Activated gamma-delta T cell (primary cell): ENCODE data around the gene DPH3.

Experiments
- DNase-seq: peaks from one replicate; lab custom pipeline; 2025; lab: John Stamatoyannopoulos, UW

Gene DPH3

DNA sequence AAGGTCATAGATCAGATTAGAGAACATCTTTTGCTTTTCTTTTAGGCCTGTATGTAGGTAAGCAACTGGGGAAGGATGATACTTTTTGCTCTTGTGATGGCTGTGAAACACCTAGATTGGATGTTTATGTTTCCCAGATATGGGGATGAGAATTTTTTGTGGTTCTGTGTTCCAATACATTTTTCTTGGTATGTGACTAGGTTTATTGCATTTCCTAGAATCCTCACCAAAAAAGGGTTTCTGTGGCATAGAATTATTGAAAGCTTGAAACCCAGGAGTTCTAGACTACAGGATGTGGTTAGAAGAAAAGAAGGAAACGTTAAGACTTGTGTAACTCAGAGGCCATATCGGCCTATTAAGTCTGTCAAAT, 26.1 kb upstream of the DPH3 start:
- no peak for DNase-seq

- DNase-seq: no peak
These were observed 25.5 kb upstream of the DPH3 start for GRCh38 chr3:16290007-16290826.

GRCh38 chr3:16289144-16289889, 24.6 kb upstream of the DPH3 start:
- no peak for DNase-seq

DNA sequence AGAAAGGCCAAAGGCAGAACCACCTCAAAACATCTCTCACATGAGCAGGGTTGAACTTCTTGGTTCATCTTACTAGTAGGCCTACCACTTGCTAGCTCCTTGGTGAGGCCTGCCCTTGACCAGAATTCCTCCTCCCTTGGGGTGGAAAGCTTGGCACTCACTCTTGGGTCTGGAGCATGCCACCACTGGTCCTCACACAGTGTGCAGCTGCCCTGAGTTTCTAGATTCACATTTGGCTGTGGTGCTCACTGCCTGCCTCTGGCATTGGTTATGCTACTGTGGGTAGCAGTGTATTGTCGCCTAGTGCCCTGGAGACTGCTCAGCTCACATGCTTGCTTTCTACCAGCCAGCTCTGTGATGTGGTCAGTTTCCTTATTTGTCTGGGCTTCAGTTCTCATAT, 23.9 kb upstream of the DPH3 start:
- no peak for DNase-seq

DNA sequence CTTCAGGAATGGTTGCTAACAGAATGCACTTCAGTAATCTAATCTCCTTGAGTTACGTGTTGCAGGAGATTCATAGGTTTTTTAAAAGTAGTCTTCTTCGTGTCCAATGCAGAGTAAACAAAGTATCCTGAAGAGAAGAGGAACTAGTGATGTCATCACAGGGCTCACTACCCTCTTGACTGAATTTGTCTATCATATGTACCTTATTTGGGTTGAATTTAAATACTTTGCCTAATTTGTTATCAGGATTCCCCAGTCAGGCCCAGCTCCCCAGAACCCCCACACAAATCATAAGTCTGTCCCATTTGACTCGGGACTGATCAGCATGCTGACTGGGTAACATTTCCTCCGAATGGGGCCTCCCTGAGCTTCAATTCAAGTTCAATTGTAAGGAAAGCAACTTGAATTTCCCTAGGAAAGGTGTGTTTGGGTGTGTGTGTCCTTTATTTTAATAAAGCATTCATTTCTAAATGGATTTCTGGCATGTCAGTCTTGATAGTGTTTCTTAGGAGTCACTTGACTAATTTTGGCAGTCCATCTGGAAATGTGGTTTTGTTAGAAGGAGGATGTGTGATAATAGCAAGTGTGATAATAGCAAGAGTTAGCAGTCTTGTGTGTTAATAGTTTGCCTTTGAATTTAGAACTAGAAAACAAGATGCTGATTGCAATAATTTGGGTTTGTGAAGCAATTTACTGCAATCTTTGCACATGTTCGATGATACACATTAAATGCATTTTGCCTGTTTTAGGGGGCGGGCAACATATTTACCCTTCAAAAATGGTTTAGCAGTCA, 22.2 kb upstream of the DPH3 start:
- no peak for DNase-seq

- DNase-seq: no peak
These were observed 21.4 kb upstream of the DPH3 start for GRCh38 chr3:16286161-16286560.

- DNase-seq: no peak
These were observed 19.9 kb upstream of the DPH3 start for GRCh38 chr3:16284633-16285032.

- no peak for DNase-seq
These were observed 15.9 kb upstream of the DPH3 start for GRCh38 chr3:16280671-16281070.

DNA sequence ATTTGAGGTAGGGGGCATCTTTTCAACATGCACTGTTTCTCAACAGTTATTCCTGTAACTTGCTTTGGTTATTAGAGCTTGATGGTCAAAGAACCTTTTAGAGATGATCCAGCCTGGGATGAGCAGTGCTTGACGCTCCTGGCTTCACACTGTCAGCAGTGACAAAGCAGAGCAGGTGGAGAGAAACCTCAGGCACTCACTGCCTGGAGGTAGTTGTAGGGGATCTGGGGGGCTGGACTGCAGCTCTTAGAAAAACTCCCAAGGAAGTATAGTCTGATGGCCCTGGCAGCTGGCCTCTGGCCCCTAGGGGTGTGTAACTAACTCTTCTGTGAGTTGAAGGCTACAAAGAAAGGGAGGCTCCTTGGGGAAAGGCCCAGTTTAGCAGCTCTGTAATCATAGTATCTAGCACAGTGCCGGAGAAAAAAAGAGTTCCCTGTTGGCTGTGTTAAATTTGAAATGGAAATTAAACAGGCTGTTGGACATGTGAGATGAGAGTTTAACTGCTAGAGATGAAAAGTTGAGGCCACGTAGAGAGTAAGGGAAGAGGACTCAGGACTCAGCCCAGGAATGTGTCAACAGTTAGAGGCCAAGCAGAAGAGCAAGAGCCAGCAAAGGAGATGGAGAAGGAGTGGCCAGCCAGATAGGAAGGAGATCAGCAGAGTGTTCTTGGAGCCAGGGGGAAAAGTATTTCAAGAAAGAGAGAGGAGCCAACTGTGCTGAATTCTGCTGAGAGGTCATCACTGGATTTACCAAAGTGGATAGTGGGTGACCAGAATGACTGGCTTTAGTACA, 14.5 kb upstream of the DPH3 start:
- no peak for DNase-seq

DNA sequence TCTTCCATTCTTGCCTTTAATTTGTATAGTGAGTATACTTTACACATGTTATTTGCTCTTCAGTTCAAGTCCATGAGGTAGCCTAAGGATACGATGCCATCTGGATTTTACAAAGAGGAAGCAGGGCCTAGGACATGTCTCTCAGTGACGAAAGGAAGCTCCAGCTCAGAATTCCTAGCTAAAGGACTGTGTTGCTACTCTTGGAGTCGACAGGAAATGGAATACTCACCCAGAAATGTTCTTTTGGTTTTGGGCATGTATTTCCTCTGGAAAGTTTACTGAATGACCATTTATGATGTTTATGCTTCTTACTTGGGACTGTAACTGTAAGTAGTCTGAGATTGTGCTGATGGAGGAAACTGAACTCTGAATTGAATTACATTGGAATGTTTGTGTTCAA, 12.7 kb upstream of the DPH3 start:
- DNase-seq: no peak

DNA sequence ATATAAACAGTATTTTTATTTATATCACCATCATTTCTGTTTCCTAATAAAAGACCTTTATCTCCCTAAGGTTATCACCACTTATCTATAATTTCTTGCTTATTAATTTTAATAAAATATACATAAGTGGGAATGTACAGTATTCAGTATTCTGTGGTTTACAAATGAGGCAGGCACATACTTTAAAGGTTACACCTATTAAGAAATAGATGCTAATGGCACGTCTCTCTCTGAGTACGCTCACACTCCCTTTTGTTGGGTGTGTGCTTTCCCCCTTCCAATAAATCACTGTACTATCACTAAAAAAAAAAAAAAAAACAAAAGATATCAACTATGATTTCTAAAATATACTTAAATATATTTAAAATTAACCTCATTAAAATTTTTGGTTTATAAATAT, 9.1 kb upstream of the DPH3 start:
- DNase-seq: no peak

DNA sequence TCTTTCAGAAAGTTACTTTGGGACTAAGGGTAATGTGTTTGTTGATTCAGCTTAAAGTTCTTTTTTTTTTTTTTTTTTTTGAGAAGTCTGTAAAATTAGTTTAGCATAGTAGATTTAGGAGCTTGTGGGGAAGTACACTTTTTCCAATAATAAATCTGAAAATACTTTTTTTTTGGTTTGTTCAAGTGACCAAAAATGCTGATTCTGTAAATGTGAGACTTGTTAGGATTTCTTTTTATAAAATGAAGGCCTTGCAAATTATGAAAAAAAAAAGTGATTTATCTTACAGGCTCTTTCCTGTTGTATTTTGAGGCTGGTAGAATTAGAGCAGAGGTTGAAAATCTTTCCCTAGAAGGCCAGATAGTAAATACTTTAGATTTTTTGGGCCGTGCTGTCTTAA, 7.8 kb upstream of the DPH3 start:
- DNase-seq: no peak

DNA sequence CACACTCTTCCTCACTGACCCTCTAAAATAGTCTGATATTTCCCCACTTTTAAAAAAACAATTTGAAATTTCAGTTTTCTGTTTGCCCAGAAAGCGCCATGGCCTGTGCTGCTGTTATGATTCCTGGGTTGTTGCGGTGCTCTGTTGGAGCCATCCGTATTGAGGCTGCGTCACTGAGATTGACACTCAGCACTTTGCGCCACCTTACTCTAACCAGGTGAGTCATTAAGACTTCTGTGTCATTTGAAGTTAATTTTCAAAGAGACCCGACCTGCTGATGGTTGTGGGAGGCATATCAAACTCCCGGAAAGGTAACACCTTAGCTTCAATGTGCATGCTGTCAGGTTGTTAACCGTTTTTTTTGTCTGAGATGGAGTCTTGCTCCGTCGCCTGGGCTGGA, 6.1 kb upstream of the DPH3 start:
- DNase-seq: no peak

DNA sequence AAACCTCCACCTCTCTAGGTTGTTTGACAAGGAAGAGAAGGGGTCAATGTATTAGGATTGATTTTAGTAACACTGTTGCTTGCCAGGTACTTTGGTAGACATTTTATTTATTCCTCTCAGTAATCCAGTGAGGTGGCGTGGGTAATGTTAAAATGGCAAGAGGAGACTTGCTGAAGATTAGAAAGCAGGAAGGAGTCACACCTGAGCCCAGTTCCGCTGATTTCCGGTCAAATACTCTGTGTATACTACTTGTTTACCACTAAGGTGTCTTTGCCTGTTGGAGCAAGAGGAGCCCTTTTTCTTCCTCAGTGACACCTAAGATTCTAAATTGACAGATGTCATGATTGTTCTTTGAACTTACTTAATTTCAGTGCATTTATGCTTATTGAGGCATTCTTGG, 2.0 kb upstream of the DPH3 start:
- DNase-seq: no peak

- DNase-seq: no peak
These were observed 678 bp upstream of the DPH3 start for GRCh38 chr3:16265455-16265786.

DNA sequence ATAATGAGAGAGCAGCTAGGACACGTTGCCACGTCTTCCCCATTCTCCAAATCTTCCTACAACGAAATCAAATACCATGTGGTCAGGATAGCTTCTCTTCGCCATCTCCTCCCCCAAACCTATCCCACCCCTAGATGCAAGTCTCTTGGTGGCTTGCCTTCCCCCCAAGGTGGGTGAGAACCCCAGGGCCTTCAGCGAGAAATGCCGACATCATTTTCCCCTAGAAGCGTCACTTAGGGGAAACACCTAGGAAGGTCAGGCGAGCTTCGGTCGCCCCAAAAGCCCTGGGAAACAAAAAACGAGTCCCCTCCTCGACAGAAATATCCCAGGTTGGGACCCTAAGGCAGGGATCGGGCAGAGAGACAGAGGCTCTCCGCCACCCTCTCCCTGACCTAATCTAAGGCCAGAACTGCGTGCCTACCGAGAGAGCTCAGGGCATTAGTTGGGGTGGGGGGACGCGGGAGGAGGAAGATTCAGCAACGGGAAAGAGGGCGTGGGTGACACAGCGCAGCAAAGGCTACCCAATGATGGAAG, 502 bp downstream of the DPH3 start:
- no peak for DNase-seq

GRCh38 chr3:16262174-16262573, 2.6 kb downstream of the DPH3 start:
- DNase-seq: no peak

DNA sequence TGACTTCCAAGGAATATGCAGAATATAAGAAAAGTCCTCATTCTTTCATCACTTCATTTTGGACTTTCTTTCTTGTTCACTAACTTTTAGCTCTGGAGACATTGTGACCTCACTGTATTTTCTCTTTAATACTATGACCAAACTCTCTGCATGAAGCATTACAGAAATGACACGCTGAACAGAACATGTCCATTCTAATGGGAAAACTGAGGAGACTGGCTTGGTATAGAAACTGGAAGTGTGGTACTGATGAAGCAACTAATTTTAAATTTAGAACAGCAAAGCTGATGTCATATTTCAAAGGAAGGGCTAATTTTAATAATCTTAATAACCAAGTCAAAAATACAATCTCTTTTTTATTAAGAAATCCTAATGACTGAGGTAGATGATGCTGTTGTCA, 4.7 kb downstream of the DPH3 start:
- no peak for DNase-seq

DNA sequence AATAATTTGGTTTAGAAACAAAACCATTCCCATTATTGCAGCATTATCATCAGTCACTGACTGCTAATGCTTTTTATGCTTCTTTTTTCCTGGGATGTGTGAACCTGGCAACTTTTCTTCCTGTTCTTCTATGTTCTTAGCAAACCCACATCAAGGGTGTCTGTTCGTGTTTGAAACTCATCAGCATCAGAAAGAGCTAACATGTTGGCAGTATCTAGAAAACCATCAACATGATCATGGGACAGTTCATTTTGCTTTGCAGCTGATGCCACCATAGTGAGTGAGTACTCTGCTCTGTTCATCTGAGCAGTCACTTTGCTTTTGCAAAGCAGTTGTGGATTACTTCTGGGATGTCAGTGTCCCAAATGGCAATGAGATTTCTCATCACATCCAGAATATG, 5.9 kb downstream of the DPH3 start:
- DNase-seq: no peak

- no peak for DNase-seq
These were observed 6.6 kb downstream of the DPH3 start for GRCh38 chr3:16258177-16258576.

DNA sequence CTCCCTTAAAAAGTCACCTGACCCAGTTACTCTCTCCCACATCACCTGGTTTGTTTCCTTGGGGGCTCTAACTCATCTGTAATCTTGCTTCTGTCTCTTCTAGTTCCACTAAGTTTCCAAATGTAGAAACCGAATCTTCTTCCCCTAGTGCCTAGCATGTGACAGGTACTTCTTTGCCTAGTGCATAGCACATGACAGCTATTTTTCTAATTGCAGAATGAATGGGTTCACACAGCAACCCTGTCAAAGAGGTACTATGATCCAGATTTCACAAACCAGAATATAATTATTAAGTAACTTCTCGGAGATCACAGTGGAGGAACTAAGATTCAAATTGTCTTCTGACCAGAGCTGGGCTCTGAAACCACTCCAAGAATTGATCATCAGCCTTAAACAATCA, 7.4 kb downstream of the DPH3 start:
- no peak for DNase-seq

DNA sequence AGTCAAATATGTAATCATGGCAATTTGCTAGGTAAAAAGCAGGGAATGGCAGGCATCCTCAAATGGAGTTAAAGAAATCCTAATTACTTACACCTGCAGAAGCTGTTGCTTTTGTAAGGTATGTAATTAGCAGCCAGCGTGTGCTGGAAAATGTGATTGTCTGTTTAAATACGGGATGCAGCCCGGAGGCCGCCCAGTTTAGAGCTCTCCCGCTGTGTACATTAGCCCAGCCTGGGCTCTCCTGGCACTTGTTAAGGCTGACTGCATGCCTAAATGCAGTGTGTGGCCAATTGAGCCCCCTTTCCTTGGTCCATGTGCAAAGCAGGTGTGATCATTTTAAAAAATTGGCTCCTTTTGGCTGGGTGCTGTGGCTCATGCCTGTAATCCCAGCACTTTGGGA, 9.0 kb downstream of the DPH3 start:
- DNase-seq: no peak
